D341Med (cell line): ENCODE data around the gene LILRA6.
A peak's percentile ranks its signal among the peaks of the same experiment; 100 is the strongest.
"Not testable (repeated sequence)": the region's sequence is repeated elsewhere in the genome, so short reads cannot be mapped to it uniquely, and the experiment has no call there.

Experiments
- DNase-seq: peaks from one replicate; pipeline ENCODE4 v3.0.0; 2012; ENCODE audit warnings: low spot score

Gene LILRA6

GRCh38 chr19:54207983-54208783 is 34.4 kb downstream of the LILRA6 start:
- DNase-seq: no peak

- DNase-seq: no peak
Observed at GRCh38 chr19:54207676-54207982, 35.0 kb downstream of the LILRA6 start.

DNA sequence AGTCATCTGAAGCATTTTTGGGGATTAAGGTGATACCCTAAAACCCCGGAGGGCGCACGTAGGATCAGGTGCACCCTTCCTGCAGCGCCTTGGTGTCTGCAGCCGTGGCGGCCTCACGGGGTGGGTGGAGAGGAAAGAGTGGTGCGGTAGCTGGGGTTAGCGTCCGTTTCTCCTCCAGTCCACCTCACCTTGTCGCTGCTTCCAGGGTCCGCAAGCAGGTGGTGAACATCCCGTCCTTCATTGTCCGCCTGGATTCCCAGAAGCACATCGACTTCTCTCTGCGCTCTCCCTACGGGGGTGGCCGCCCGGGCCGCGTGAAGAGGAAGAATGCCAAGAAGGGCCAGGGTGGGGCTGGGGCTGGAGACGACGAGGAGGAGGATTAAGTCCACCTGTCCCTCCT is 35.4 kb downstream of the LILRA6 start:
- DNase-seq: not testable (repeated sequence)

GRCh38 chr19:54206831-54207177 is 35.8 kb downstream of the LILRA6 start:
- no peak for DNase-seq

GRCh38 chr19:54206030-54206830 is 36.4 kb downstream of the LILRA6 start:
- no peak for DNase-seq

DNA sequence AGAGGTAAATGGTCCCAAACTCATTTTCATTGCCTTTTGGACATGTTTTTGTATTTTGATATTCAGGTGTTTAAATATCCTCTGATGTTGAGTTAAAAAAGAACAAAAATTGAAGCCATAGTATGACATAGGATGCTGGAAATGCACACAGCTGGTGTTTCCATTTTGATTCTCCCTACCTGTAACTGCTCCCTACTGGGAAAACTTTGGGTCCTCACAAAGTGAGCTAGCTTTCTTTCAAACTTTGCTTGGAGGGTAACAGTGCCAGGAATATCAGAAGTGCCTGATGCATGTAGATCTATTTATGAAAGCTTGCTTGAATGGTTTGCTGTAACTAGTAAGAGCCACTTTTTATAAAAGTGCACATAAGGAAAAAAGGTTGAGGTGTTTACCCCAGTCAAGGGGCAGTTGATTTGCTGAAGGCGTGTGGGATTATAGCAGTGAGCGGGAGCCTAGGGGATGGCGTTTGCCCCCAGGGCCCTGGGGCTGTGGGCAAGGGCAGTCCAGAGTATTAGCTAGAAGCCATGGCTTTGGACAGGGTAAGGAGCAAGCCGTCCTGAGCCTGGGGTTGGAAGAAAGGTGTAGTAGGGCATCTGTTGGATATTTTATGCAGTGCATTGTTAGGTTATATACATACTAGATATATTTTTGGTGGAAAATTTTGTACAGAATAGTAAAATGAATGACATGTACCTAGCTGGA is 37.7 kb downstream of the LILRA6 start:
- no peak for DNase-seq

GRCh38 chr19:54203151-54203611 is 39.4 kb downstream of the LILRA6 start:
- no peak for DNase-seq

DNA sequence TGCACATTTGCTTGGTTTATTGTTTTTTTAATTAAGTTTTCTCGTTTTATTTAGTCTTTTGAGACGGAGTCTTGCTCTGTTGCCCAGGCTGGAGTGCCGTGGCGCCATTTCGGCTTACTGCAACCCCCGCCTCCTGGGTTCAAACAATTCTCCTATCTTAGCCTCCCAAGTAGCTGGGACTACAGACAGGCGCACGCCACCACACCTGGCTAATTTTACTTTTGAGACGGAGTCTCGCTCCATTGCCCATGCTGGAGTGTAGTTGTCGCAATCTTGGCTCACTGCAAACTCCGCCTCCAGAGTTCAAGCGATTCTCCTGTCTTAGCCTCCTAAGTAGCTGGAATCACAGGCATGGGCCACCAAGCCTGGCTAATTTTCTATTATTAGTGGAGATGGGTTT is 40.6 kb downstream of the LILRA6 start:
- no peak for DNase-seq

DNA sequence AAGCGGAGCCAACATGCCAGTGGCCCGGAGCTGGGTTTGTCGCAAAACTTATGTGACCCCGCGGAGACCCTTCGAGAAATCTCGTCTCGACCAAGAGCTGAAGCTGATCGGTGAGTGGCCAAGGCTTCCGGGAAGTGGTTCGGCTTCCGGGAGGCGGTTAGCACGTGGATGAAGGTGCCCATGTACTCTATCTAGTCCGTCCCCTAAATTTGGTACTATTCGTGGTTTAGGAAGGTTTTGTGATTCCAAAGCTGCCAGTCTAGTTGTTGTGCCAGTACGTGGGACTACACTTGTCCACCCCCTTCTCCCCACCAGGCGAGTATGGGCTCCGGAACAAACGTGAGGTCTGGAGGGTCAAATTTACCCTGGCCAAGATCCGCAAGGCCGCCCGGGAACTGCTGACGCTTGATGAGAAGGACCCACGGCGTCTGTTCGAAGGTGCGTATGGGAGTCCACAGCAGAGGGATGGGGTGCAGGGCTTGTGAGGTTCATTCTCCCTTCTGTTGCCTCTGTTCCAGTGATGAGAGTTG is 41.4 kb downstream of the LILRA6 start:
- no peak for DNase-seq

- no peak for DNase-seq
Observed at GRCh38 chr19:54199401-54199800, 43.2 kb downstream of the LILRA6 start.

DNA sequence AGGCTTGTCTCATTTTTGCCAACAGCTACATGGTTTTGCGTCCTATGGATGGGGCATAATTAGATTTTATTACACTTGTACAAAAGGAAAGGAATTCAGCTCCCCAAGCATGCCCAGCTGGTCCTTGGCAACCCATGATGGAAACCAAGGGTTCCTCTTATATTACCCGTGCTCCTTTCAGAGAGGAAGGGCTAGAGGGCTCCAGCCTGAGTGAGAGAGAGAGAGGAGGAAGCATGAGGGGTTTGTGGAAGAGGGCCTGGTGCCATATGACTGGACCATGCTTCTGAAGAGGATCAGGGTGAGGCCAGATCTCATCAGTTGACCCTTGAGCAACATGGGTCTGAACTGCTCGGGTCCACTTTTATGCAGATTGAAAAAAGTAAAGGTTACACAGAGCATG is 45.5 kb downstream of the LILRA6 start:
- no peak for DNase-seq

- DNase-seq: no peak
Observed at GRCh38 chr19:54196536-54196935, 46.1 kb downstream of the LILRA6 start.

DNA sequence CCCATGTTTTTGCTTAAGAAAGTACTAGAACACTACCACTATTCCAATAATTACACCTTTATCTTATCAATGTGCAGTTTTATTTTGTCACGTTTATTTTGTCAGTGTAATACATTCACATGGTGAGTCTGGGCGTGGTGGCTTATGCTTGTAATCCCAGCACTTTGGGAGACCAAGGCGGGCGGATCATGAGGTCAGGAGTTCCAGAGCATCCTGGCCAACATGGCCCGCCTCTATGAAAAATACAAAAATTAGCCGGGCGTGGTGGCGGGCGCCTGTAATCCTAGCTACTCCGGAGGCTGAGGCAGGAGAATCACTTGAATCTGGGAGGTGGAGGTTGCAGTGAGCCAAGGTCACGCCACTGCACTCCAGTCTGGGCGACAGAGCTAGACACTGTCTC is 48.1 kb downstream of the LILRA6 start:
- not testable (repeated sequence) for DNase-seq

- no peak for DNase-seq
Observed at GRCh38 chr19:54193011-54193410, 49.6 kb downstream of the LILRA6 start.

- DNase-seq: no peak
Observed at GRCh38 chr19:54191811-54192453, 50.7 kb downstream of the LILRA6 start.

GRCh38 chr19:54191011-54191810 is 51.4 kb downstream of the LILRA6 start, which contains the start of gene TSEN34:
TSS of gene TSEN34 (plus strand) at chr19:54191308. CDS start at chr19:54191365, 57 bp downstream.
- DNase-seq: peak; percentile 92

- peak; percentile 86 for DNase-seq
Observed at GRCh38 chr19:54190503-54191010, 52.0 kb downstream of the LILRA6 start.

DNA sequence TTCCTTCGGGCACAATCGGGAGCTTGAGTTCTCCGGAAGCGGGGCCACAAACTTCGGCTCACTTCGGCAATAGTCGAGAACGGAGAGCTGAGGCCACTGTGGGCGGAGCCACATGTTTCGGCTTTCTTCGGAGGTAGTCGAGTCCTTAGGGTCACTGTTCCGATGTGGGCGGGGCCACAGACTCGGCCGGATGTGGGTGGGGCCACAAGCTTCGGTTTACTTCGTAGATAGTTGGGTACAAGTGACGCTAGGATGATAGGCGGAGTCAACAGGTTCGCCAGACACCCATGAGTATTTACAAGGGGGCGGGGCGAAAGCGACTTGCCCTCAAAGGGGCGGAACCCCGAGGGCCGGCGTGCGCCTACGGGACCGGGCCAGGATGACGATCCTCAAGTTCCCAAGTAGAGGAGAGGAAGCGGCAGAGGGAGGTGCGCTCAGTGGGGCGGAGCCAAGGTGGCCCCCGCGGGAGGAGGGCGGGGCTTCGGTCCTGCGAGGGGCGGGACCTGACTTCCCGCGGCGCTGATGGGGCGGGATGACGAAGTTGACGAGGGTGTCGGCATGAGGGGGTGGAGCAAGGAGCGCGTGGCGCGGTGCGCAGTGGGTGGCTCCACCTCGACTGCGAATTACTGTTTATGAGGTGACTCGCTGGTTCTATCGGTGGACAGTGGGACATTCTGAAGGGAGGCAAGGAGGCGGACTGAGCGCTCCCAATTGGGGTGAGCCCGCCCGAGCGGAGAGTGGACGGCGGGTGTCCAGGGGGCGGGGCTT is 52.7 kb downstream of the LILRA6 start:
- DNase-seq: peak; percentile 85

- DNase-seq: peak; percentile 91
Observed at GRCh38 chr19:54189145-54189734, 53.4 kb downstream of the LILRA6 start, which contains the start of gene MBOAT7. TSS of gene MBOAT7 (minus strand) at chr19:54189580. CDS start at chr19:54188508, 1,072 bp downstream.
